Measurements from ENCODE around the gene ZNF750.

DNA sequence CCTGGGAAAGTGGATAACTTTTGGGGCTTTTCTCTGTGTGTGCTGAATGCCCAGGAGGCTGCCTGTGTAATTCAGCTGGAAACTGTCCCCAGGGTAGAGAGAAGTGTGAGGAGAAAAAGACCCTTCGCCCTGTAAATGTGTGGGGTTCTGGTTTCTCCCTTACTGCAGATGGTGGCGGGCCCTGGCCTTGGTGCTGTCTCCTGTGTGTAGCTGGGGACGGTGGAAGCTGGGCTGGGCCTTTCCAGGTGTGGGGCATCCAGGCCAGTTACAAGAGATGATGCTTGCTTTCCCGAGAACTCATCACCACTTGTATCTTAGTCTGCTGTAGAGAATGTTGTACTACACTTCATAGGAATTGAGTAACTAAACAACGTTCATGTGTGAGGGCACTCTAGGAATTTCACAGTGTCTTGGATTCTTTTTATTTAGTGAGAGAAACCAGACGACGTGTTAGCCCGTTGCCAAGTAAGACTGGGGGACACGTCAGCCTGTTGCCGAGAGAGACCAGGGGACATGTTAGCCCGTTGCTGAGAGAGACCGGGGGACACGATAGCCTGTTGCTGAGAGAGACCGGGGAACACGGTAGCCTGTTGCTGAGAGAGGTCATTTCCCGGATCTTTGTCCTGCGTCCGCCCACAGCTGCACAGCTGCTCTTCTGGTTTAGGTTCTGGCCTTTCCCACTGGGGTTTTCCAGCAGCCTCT is 44.9 kb downstream of the ZNF750 start:
- TF ChIP-seq POLR2AphosphoS5 (IDR thresholded peaks at IDR 0.05; ENCODE audit: low read depth, low read length) = no peak
- TF ChIP-seq TAF1 (IDR thresholded peaks at IDR 0.05; ENCODE audit: borderline replicate concordance, insufficient read depth, low read length) = no peak
- TF ChIP-seq SIN3A (IDR thresholded peaks at IDR 0.05; ENCODE audit: borderline replicate concordance, insufficient read depth, low read length) = no peak
